ENCODE data around the gene SPDYE4.

Gene SPDYE4

GRCh38 chr17:8782176-8782575 lies 23.8 kb upstream of the SPDYE4 start:
- no peak for DNase-seq

- DNase-seq = no peak
Observed at GRCh38 chr17:8781776-8782175, 23.4 kb upstream of the SPDYE4 start.

GRCh38 chr17:8776881-8777280 lies 18.5 kb upstream of the SPDYE4 start:
- no peak for DNase-seq

- DNase-seq = no peak
Observed at GRCh38 chr17:8776248-8776647, 17.9 kb upstream of the SPDYE4 start.

GRCh38 chr17:8766731-8767130 lies 8.4 kb upstream of the SPDYE4 start:
- DNase-seq = no peak

- no peak for DNase-seq
Observed at GRCh38 chr17:8762012-8762411, 3.7 kb upstream of the SPDYE4 start.

- DNase-seq = no peak
Observed at GRCh38 chr17:8757189-8757588, 1.2 kb downstream of the SPDYE4 start.

- no peak for DNase-seq
Observed at GRCh38 chr17:8755590-8756255, 2.6 kb downstream of the SPDYE4 start.

- no peak for DNase-seq
Observed at GRCh38 chr17:8754890-8755289, 3.5 kb downstream of the SPDYE4 start.

- DNase-seq = no peak
Observed at GRCh38 chr17:8753976-8754440, 4.3 kb downstream of the SPDYE4 start.

GRCh38 chr17:8753136-8753975 lies 5.0 kb downstream of the SPDYE4 start:
- no peak for DNase-seq

- no peak for DNase-seq
Observed at GRCh38 chr17:8749616-8750015, 8.7 kb downstream of the SPDYE4 start.

GRCh38 chr17:8747742-8748141 lies 10.6 kb downstream of the SPDYE4 start:
- no peak for DNase-seq

GRCh38 chr17:8746501-8747236 lies 11.7 kb downstream of the SPDYE4 start:
- no peak for DNase-seq

GRCh38 chr17:8745586-8746500 lies 12.5 kb downstream of the SPDYE4 start:
- DNase-seq = no peak

GRCh38 chr17:8744086-8744785 lies 14.1 kb downstream of the SPDYE4 start:
- no peak for DNase-seq

GRCh38 chr17:8742819-8743218 lies 15.5 kb downstream of the SPDYE4 start:
- no peak for DNase-seq

GRCh38 chr17:8742274-8742673 lies 16.1 kb downstream of the SPDYE4 start:
- no peak for DNase-seq

GRCh38 chr17:8741771-8742170 lies 16.6 kb downstream of the SPDYE4 start:
- no peak for DNase-seq

- no peak for DNase-seq
Observed at GRCh38 chr17:8741366-8741765, 17.0 kb downstream of the SPDYE4 start.

- no peak for DNase-seq
Observed at GRCh38 chr17:8740486-8740885, 17.9 kb downstream of the SPDYE4 start.

- DNase-seq = no peak
Observed at GRCh38 chr17:8739097-8739496, 19.2 kb downstream of the SPDYE4 start.
